Neural cell (in vitro differentiated cells): Measurements from ENCODE around the gene NDNF. TPM values are rescaled to one million over a fixed set of nuclear protein-coding genes. Genes with fewer than 3 reads are reported as not detected.

Experiments used
- H2AFZ ChIP-seq: fragments of 200-600, 300-800 bp; sonication (generic), shearing (Covaris generic); 2 replicates; pipeline ENCODE4 v1.6.0; 2014; ENCODE audit warnings: low read depth, mild to moderate bottlenecking, antibody characterized with exemption, low read length, moderate library complexity
- H3F3A ChIP-seq: fragments of 200-600 bp; shearing (Covaris generic); 2 replicates; pipeline ENCODE4 v1.6.1; 2016; ENCODE audit warnings: mild to moderate bottlenecking, moderate library complexity, mixed read lengths, antibody characterized with exemption, low read length; ENCODE audit not compliant: insufficient read depth, poor library complexity, severe bottlenecking
- H3K27ac ChIP-seq: fragments of 200-600, 300-800 bp; sonication (generic), shearing (Covaris generic); 2 replicates; pipeline ENCODE4 v1.5.1; 2014; ENCODE audit warnings: mild to moderate bottlenecking, low read length, moderate library complexity
- H3K27me3 ChIP-seq: fragments of 300-800, 200-600 bp; sonication (generic), shearing (Covaris generic); 2 replicates; pipeline ENCODE4 v1.6.0; 2014; ENCODE audit warnings: mild to moderate bottlenecking, low read depth, low read length, moderate library complexity; ENCODE audit not compliant: insufficient read depth
- H3K36me3 ChIP-seq: fragments of 300-800, 200-600 bp; sonication (generic), shearing (Covaris generic); 2 replicates; pipeline ENCODE4 v1.5.1; 2014; ENCODE audit warnings: mild to moderate bottlenecking, antibody characterized with exemption, low read length, moderate library complexity; ENCODE audit not compliant: insufficient read depth
- H3K4me2 ChIP-seq: fragments of 300-800, 200-600 bp; sonication (generic), shearing (Covaris generic); 2 replicates; pipeline ENCODE4 v1.6.0; 2014; ENCODE audit warnings: mild to moderate bottlenecking, low read length
- H3K4me3 ChIP-seq: fragments of 300-800, 200-600 bp; sonication (generic), shearing (Covaris generic); 2 replicates; pipeline ENCODE4 v1.5.1; 2014; ENCODE audit warnings: mild to moderate bottlenecking, low read length, moderate library complexity
- H3K79me2 ChIP-seq: fragments of 200-600 bp; shearing (Covaris generic); replicated peaks from 2 replicates; pipeline ENCODE4 v1.6.0; 2014; ENCODE audit warnings: mild to moderate bottlenecking, low read length, moderate library complexity; ENCODE audit not compliant: insufficient read depth
- H3K9ac ChIP-seq: fragments of 300-800, 200-600 bp; sonication (generic), shearing (Covaris generic); 2 replicates; pipeline ENCODE4 v1.6.1; 2016; ENCODE audit warnings: mild to moderate bottlenecking, low read length, mixed read lengths
- H3K9me2 ChIP-seq: fragments of 200-600 bp; shearing (Covaris generic); 2 replicates; pipeline ENCODE4 v1.6.1; 2016; ENCODE audit warnings: mild to moderate bottlenecking, low read length, mixed read lengths; ENCODE audit not compliant: insufficient read depth
- H3K9me3 ChIP-seq: fragments of 200-600, 300-800 bp; sonication (generic), shearing (Covaris generic); 2 replicates; pipeline ENCODE4 v1.6.1; 2016; ENCODE audit warnings: mild to moderate bottlenecking, mixed run types, low read length, moderate library complexity, mixed read lengths
- H4K20me1 ChIP-seq: fragments of 200-600 bp; shearing (Covaris generic); 2 replicates; pipeline ENCODE4 v1.6.1; 2016; ENCODE audit warnings: mild to moderate bottlenecking, mixed run types; ENCODE audit not compliant: insufficient read depth
- CTCF ChIP-seq: fragments of 450-650 bp; IDR thresholded peaks from 2 replicates; pipeline ENCODE4 v1.5.1; 2014; ENCODE audit warnings: antibody characterized with exemption, mild to moderate bottlenecking, moderate library complexity; ENCODE audit not compliant: poor library complexity, severe bottlenecking
- EP300 ChIP-seq: fragments of 450-650 bp; conservative IDR thresholded peaks from 2 replicates; pipeline ENCODE4 v1.6.1; 2014; ENCODE audit warnings: antibody characterized with exemption, mild to moderate bottlenecking, moderate library complexity; ENCODE audit not compliant: poor library complexity, severe bottlenecking
- EZH2 ChIP-seq: fragments of 200-600, 300-800 bp; shearing (Covaris generic), sonication (generic); IDR thresholded peaks from 2 replicates; pipeline ENCODE4 v1.6.1; 2014; ENCODE audit warnings: antibody characterized with exemption, low read length, borderline replicate concordance, mild to moderate bottlenecking; ENCODE audit not compliant: insufficient read depth, poor library complexity, severe bottlenecking
- MXI1 ChIP-seq: fragments of 450-650 bp; conservative IDR thresholded peaks from 2 replicates; pipeline ENCODE4 v1.6.1; 2014; ENCODE audit warnings: antibody characterized with exemption, mild to moderate bottlenecking; ENCODE audit not compliant: poor library complexity, severe bottlenecking
- POLR2AphosphoS5 ChIP-seq: IDR thresholded peaks from 2 replicates; pipeline ENCODE4 v1.6.1; 2012
- RAD21 ChIP-seq: fragments of 450-650 bp; conservative IDR thresholded peaks from 2 replicates; pipeline ENCODE4 v1.6.1; 2014; ENCODE audit warnings: antibody characterized with exemption, mild to moderate bottlenecking, moderate library complexity
- REST ChIP-seq: IDR thresholded peaks from 2 replicates; pipeline ENCODE4 v1.6.1; 2012; ENCODE audit warnings: borderline replicate concordance
- SMC3 ChIP-seq: fragments of 450-650 bp; conservative IDR thresholded peaks from 2 replicates; pipeline ENCODE4 v1.6.1; 2014; ENCODE audit warnings: antibody characterized with exemption, mild to moderate bottlenecking, moderate library complexity; ENCODE audit not compliant: poor library complexity
- TAF1 ChIP-seq: IDR thresholded peaks from 2 replicates; pipeline ENCODE4 v1.6.1; 2012; ENCODE audit warnings: low read depth
- polyA plus RNA-seq: library from polyadenylated mRNA; depleted of rRNA; stranded (reverse); fragments of >200 nt; gene quantifications from 2 replicates; pipeline ENCODE4 v1.2.3, GENCODE V29; 2014

NDNF gene
- polyA plus RNA-seq, 1 donor from 2014 or later = 4.3 TPM

- no peaks in the 10 kb centered on the region for H3F3A ChIP-seq
- no peak overlapping the region for H3K9ac ChIP-seq
- H2AFZ ChIP-seq = no peak overlapping the region
- no peaks in the 10 kb centered on the region for H3K27me3 ChIP-seq
- TF ChIP-seq CTCF (no peak), EZH2 (no peak), EP300 (no peak), POLR2AphosphoS5 (no peak), SMC3 (no peak), MXI1 (no peak), RAD21 (no peak), TAF1 (no peak), REST (no peak)
- no peak overlapping the region for H3K4me2 ChIP-seq
- H3K79me2 ChIP-seq = no peaks in the 10 kb centered on the region
- H3K27ac ChIP-seq = no peak overlapping the region
- no peaks in the 10 kb centered on the region for H4K20me1 ChIP-seq
- H3K9me2 ChIP-seq = no peaks in the 10 kb centered on the region
- H3K4me3 ChIP-seq = no peak overlapping the region
- no peaks in the 10 kb centered on the region for H3K9me3 ChIP-seq
- H3K36me3 ChIP-seq = no peaks in the 10 kb centered on the region
These were observed 20.9 kb upstream of the NDNF start for GRCh38 chr4:121093261-121093660.

- Histone ChIP-seq H3K79me2 (no peaks in the 10 kb centered on the region), H3K36me3 (no peaks in the 10 kb centered on the region), H3K9me2 (no peaks in the 10 kb centered on the region), H3K27ac (no peak overlapping the region), H2AFZ (no peak overlapping the region), H3K9ac (no peak overlapping the region), H3K9me3 (no peaks in the 10 kb centered on the region), H3K27me3 (no peaks in the 10 kb centered on the region), H3F3A (no peaks in the 10 kb centered on the region), H4K20me1 (no peaks in the 10 kb centered on the region), H3K4me3 (no peak overlapping the region), H3K4me2 (no peak overlapping the region)
- no peak for TF ChIP-seq REST
- no peak for TF ChIP-seq POLR2AphosphoS5
- TF ChIP-seq CTCF = no peak
- no peak for TF ChIP-seq EZH2
- TF ChIP-seq MXI1 = no peak
- no peak for TF ChIP-seq TAF1
- TF ChIP-seq RAD21 = no peak
- no peak for TF ChIP-seq EP300
- no peak for TF ChIP-seq SMC3
These were observed 19.6 kb upstream of the NDNF start for GRCh38 chr4:121091941-121092340.
